IMR-90 (cell line): Measurements from ENCODE around the gene BMERB1. TPM values are rescaled to one million over a fixed set of nuclear protein-coding genes. Genes with fewer than 3 reads are reported as not detected.
"Not testable (repeated sequence)": the region's sequence is repeated elsewhere in the genome, so short reads cannot be mapped to it uniquely, and the experiment has no call there.

Source experiments
- ATAC-seq: fragments of 200-7000 bp; cut with Tn5 transposase; 2 replicates; pipeline ENCODE4 v1.9.1; 2020; ENCODE audit warnings: low read depth, mild to moderate bottlenecking, moderate library complexity
- BruUV-seq: library from RNA; stranded (reverse); fragments of 400-500 nt; replicated peaks from 2 replicates; lab custom pipeline; 2021; lab: Mats Ljungman, UMichigan
- CTCF ChIA-PET: fragments of 300-600 bp; formaldehyde crosslinking; extraction: SDS; loops from one replicate; lab custom pipeline; 2021; ENCODE audit warnings: antibody characterized with exemption; lab: Yijun Ruan, JAX
- POLR2A ChIA-PET: fragments of 300-600 bp; sonication (Branson Sonifier 250); formaldehyde crosslinking; loops from one replicate; lab custom pipeline; 2022; ENCODE audit warnings: antibody characterized with exemption; ENCODE audit not compliant: unreplicated experiment; lab: Charles Lee
- DNase-seq: peaks from one replicate; pipeline ENCODE4 v3.0.0; 2013
- H2AFZ ChIP-seq: replicated peaks from 2 replicates; pipeline ENCODE3; 2013; ENCODE audit warnings: low read length, mild to moderate bottlenecking; ENCODE audit not compliant: poor library complexity
- H2AK5ac ChIP-seq: 2 replicates; pipeline ENCODE4 v1.6.1; 2013; ENCODE audit warnings: low read depth, low read length, inconsistent platforms
- H2AK9ac ChIP-seq: replicated peaks from 2 replicates; pipeline ENCODE3; 2013; ENCODE audit warnings: mild to moderate bottlenecking, low read depth, low read length, moderate library complexity; ENCODE audit not compliant: poor library complexity
- H2BK120ac ChIP-seq: 2 replicates; pipeline ENCODE4 v1.6.1; 2013; ENCODE audit warnings: low read depth, low read length, inconsistent platforms
- H2BK15ac ChIP-seq: 3 replicates; pipeline ENCODE4 v1.6.1; 2013; ENCODE audit warnings: low read depth, low read length, inconsistent platforms
- H2BK20ac ChIP-seq: 2 replicates; pipeline ENCODE4 v1.6.1; 2013; ENCODE audit warnings: low read depth, mild to moderate bottlenecking, inconsistent platforms, low read length, moderate library complexity
- H2BK5ac ChIP-seq: 2 replicates; pipeline ENCODE4 v1.6.1; 2013; ENCODE audit warnings: mild to moderate bottlenecking, low read depth, low read length, inconsistent platforms; ENCODE audit not compliant: poor library complexity, severe bottlenecking
- H3K14ac ChIP-seq: replicated peaks from 2 replicates; pipeline ENCODE4 v1.6.1; 2013; ENCODE audit warnings: low read depth, low read length, inconsistent platforms
- H3K18ac ChIP-seq: 2 replicates; pipeline ENCODE4 v1.6.1; 2013; ENCODE audit warnings: low read depth, low read length, control low read depth
- H3K23ac ChIP-seq: 2 replicates; pipeline ENCODE4 v1.6.1; 2013; ENCODE audit warnings: low read depth, low read length, inconsistent platforms
- H3K27ac ChIP-seq: 2 replicates; pipeline ENCODE4 v1.5.1; 2013; ENCODE audit warnings: mild to moderate bottlenecking, control low read depth, low read length; ENCODE audit not compliant: insufficient read depth
- H3K27me3 ChIP-seq: 2 replicates; pipeline ENCODE4 v1.6.1; 2013; ENCODE audit warnings: low read length; ENCODE audit not compliant: control insufficient read depth, insufficient read depth
- H3K36me3 ChIP-seq: 2 replicates; pipeline ENCODE4 v1.6.1; 2013; ENCODE audit warnings: low read length, mixed read lengths; ENCODE audit not compliant: control insufficient read depth, insufficient read depth
- H3K4ac ChIP-seq: 2 replicates; pipeline ENCODE4 v1.6.1; 2013; ENCODE audit warnings: low read depth, low read length, inconsistent platforms
- H3K4me1 ChIP-seq: 2 replicates; pipeline ENCODE4 v1.6.1; 2013; ENCODE audit warnings: low read length, mixed read lengths; ENCODE audit not compliant: control insufficient read depth, insufficient read depth
- H3K4me2 ChIP-seq: 2 replicates; pipeline ENCODE4 v1.6.1; 2013; ENCODE audit warnings: low read depth, mild to moderate bottlenecking, control low read depth, low read length, moderate library complexity
- H3K4me3 ChIP-seq: 2 replicates; pipeline ENCODE4 v1.5.1; 2013; ENCODE audit warnings: low read depth, mild to moderate bottlenecking, control low read depth, low read length, moderate library complexity; ENCODE audit not compliant: insufficient read depth
- H3K56ac ChIP-seq: 2 replicates; pipeline ENCODE4 v1.6.1; 2013; ENCODE audit warnings: low read length, inconsistent platforms; ENCODE audit not compliant: insufficient read depth; ENCODE audit errors: extremely low read depth
- H3K79me1 ChIP-seq, 2 experiments: 2 replicates each; pipeline ENCODE4 v1.6.1; 2013; ENCODE audit warnings: low read length in 2 of 2, inconsistent platforms in 1 of 2, low read depth in 1 of 2
- H3K9ac ChIP-seq: 2 replicates; pipeline ENCODE4 v1.6.1; 2013; ENCODE audit warnings: low read depth, low read length, control low read depth
- H3K9me1 ChIP-seq: 2 replicates; pipeline ENCODE4 v1.6.1; 2013; ENCODE audit warnings: low read length, inconsistent platforms; ENCODE audit not compliant: insufficient read depth
- H3K9me3 ChIP-seq: 2 replicates; pipeline ENCODE4 v1.6.1; 2013; ENCODE audit warnings: low read length; ENCODE audit not compliant: control insufficient read depth, insufficient read depth
- H4K20me1 ChIP-seq: 2 replicates; pipeline ENCODE4 v1.6.1; 2013; ENCODE audit warnings: low read length, inconsistent platforms; ENCODE audit not compliant: insufficient read depth
- H4K5ac ChIP-seq: 2 replicates; pipeline ENCODE4 v1.6.1; 2013; ENCODE audit warnings: mild to moderate bottlenecking, low read depth, low read length, control low read depth
- H4K8ac ChIP-seq, 2 experiments: 2 replicates each; pipeline ENCODE4 v1.6.1; 2013; ENCODE audit warnings: low read depth in 2 of 2, low read length in 2 of 2, control low read depth in 1 of 2, inconsistent platforms in 1 of 2
- H4K91ac ChIP-seq: 2 replicates; pipeline ENCODE4 v1.6.1; 2013; ENCODE audit warnings: low read depth, low read length, inconsistent platforms; ENCODE audit not compliant: insufficient read depth
- WGBS, 2 experiments: methylation state at CpG; one replicate each; pipeline versions ENCODE4 v1.1.5 to v1.1.7; 2013; ENCODE audit warnings: missing lambda C conversion rate in 2 of 2; ENCODE audit not compliant: insufficient read length in 1 of 2; ENCODE audit errors: extremely low coverage in 2 of 2; 5-methylcytosine and 5-hydroxymethylcytosine counted together
- dilution Hi-C: fragments of 300-500 bp; cut with HindIII; formaldehyde crosslinking; loops from one replicate; pipeline ENCODE4 v1.14.3; 2018; ENCODE audit warnings: low sequenced_read_pairs; ENCODE audit not compliant: unreplicated experiment
- in situ Hi-C: fragments of 300-500 bp; cut with MboI; formaldehyde crosslinking; loops from 3 replicates; pipeline ENCODE4 v1.14.3; 2019; ENCODE audit warnings: low sequenced_read_pairs, inconsistent platforms, mixed read lengths
- intact Hi-C: fragments of 100-400 bp; cut with micrococcal nuclease; formaldehyde crosslinking; loops from 2 replicates; pipeline ENCODE4 v1.10.0; 2022
- polyA plus RNA-seq, 3 experiments: library from polyadenylated mRNA; depleted of rRNA; stranded (reverse); fragments of >200 nt; gene quantifications; 2 replicates each; pipeline ENCODE4 v1.2.3, GENCODE V29; 2012; ENCODE audit warnings: low replicate concordance in 1 of 3
- total RNA-seq: library from RNA; depleted of rRNA; stranded (reverse); fragments of >200 nt; gene quantifications from 2 replicates; pipeline ENCODE4 v1.2.3, GENCODE V29; 2012

BMERB1 gene
- total and polyA plus RNA-seq, 2 of the 4 experiments (the other 2 are of a cell fraction) = 22.6 to 32.9 TPM

- H2BK120ac ChIP-seq, H2BK20ac ChIP-seq, ATAC-seq, H3K36me3 ChIP-seq, H3K18ac ChIP-seq, H3K4ac ChIP-seq, H3K9me1 ChIP-seq, H4K8ac ChIP-seq, CTCF ChIA-PET, H2BK15ac ChIP-seq, H4K5ac ChIP-seq, H3K4me2 ChIP-seq, H3K9me3 ChIP-seq, H2AK5ac ChIP-seq, BruUV-seq, H2BK5ac ChIP-seq, H3K56ac ChIP-seq, H3K4me3 ChIP-seq, H4K91ac ChIP-seq, H3K4me1 ChIP-seq, H3K14ac ChIP-seq, H2AK9ac ChIP-seq, intact Hi-C loops, DNase-seq, H3K23ac ChIP-seq, H3K9ac ChIP-seq, H3K27me3 ChIP-seq, in situ Hi-C loops, dilution Hi-C loops, H3K27ac ChIP-seq, H2AFZ ChIP-seq, POLR2A ChIA-PET: not testable (repeated sequence)
- peaks cover 25% of the 10 kb centered on the region for H4K20me1 ChIP-seq
- WGBS, 2 experiments = 88% methylated on average over 5 of the region's 11 CpGs; no CpG with 5 or more reads in 1 of the 2 experiments
- H3K79me1 ChIP-seq = peaks cover 17 to 32% of the 10 kb centered on the region in 2 experiments; a peak in 3 of 4 replicates
Observed at GRCh38 chr16:15454933-15455332, 20.5 kb downstream of the BMERB1 start.
